RPMI8226 (cell line): Measurements from ENCODE around the gene OR8K5.
"Not testable (repeated sequence)": the region's sequence is repeated elsewhere in the genome, so short reads cannot be mapped to it uniquely, and the experiment has no call there.

Experiments used
- DNase-seq: peaks from one replicate; pipeline ENCODE4 v3.0.0-alpha.2; 2015

The OR8K5 gene

GRCh38 chr11:56160217-56160616 lies at the start of gene OR8K5:
Gene OR8K5, minus strand, starts transcription at chr11:56160317. Its CDS starts 0 bp downstream, at chr11:56160317.
- no peak for DNase-seq

- DNase-seq = no peak
Measured at GRCh38 chr11:56207790-56208189, 47.7 kb upstream of the OR8K5 start.

GRCh38 chr11:56197367-56197766 lies 37.2 kb upstream of the OR8K5 start:
- DNase-seq = no peak

- DNase-seq = no peak
Measured at GRCh38 chr11:56196705-56197104, 36.6 kb upstream of the OR8K5 start.

- DNase-seq = no peak
Measured at GRCh38 chr11:56188602-56189001, 28.5 kb upstream of the OR8K5 start.

- no peak for DNase-seq
Measured at GRCh38 chr11:56183459-56183858, 23.3 kb upstream of the OR8K5 start.

GRCh38 chr11:56176318-56176717 lies 16.2 kb upstream of the OR8K5 start, which contains the start of gene OR5J2:
Gene OR5J2, plus strand, starts transcription at chr11:56176618. Its CDS starts 0 bp downstream, at chr11:56176618.
- no peak for DNase-seq

- DNase-seq = no peak
Measured at GRCh38 chr11:56172256-56172830, 12.2 kb upstream of the OR8K5 start.

- DNase-seq = no peak
Measured at GRCh38 chr11:56163804-56164203, 3.7 kb upstream of the OR8K5 start.

- DNase-seq = no peak
Measured at GRCh38 chr11:56152333-56152732, 7.8 kb downstream of the OR8K5 start.

- DNase-seq = no peak
Measured at GRCh38 chr11:56151376-56151775, 8.7 kb downstream of the OR8K5 start.

GRCh38 chr11:56143681-56144080 lies 16.4 kb downstream of the OR8K5 start:
- not testable (repeated sequence) for DNase-seq

- DNase-seq = no peak
Measured at GRCh38 chr11:56140151-56140661, 19.9 kb downstream of the OR8K5 start, which contains the start of gene OR8J3. Gene OR8J3, minus strand, starts transcription at chr11:56140201. Its CDS starts 2,483 bp downstream, at chr11:56137718.

- no peak for DNase-seq
Measured at GRCh38 chr11:56122073-56122472, 38.0 kb downstream of the OR8K5 start, which contains the start of gene OR8H3. Gene OR8H3, plus strand, starts transcription at chr11:56122373. Its CDS starts 0 bp downstream, at chr11:56122373.
